GM12878 (cell line): ENCODE results near the gene PHGDH. TPM values are rescaled to one million over a fixed set of nuclear protein-coding genes. Genes with fewer than 3 reads are reported as not detected.

Experiments used
- ATAC-seq: fragments of 200-7000 bp; cut with Tn5 transposase; 3 replicates; pipeline ENCODE4 v1.9.1; 2020; ENCODE audit warnings: mild to moderate bottlenecking, moderate library complexity
- BruUV-seq: library from RNA; stranded (reverse); fragments of 400-500 nt; replicated peaks from 2 replicates; lab custom pipeline; 2021; lab: Mats Ljungman, UMichigan
- CTCF ChIA-PET: fragments of 300-600 bp; sonication (Branson Sonifier 250); formaldehyde crosslinking; extraction: SDS; loops from one replicate; lab custom pipeline; 2021; ENCODE audit warnings: inconsistent platforms; lab: Yijun Ruan, JAX
- POLR2A ChIA-PET: fragments of 350-600 bp; formaldehyde crosslinking; extraction: SDS; loops from one replicate; lab custom pipeline; 2021; ENCODE audit warnings: inconsistent platforms; lab: Charles Lee
- RAD21 ChIA-PET: fragments of 300-600 bp; sonication (Branson Sonifier 250); formaldehyde crosslinking; loops from one replicate; lab custom pipeline; 2023; ENCODE audit warnings: antibody characterized with exemption; ENCODE audit not compliant: unreplicated experiment; lab: Charles Lee
- SMC1A ChIA-PET: fragments of 300-600 bp; sonication (Branson Sonifier 250); formaldehyde crosslinking; loops from one replicate; lab custom pipeline; 2023; ENCODE audit not compliant: unreplicated experiment, uncharacterized antibody; lab: Charles Lee
- DNase-seq: peaks from one replicate; pipeline ENCODE4 v3.0.0-alpha.2; 2011; ENCODE audit warnings: low read depth, low spot score
- FAIRE-seq: peaks from 3 replicates; lab custom pipeline; 2011; peaks lifted over from hg19 to GRCh38; lab: Jason Lieb, UNC
- H2AFZ ChIP-seq: 2 replicates; pipeline ENCODE4 v1.6.0; 2011; ENCODE audit warnings: low read depth, low read length, control low read depth; ENCODE audit not compliant: control insufficient read depth
- H3K27ac ChIP-seq: 2 replicates; pipeline ENCODE4 v1.5.1; 2011; ENCODE audit warnings: control low read depth; ENCODE audit not compliant: control insufficient read depth, insufficient read depth
- H3K27me3 ChIP-seq, 2 experiments: replicated peaks in 1 of 2; 2 replicates each; pipeline versions ENCODE4 v1.6.0 to v1.6.1; 2011; ENCODE audit warnings: low read length in 1 of 2; ENCODE audit not compliant: control insufficient read depth in 2 of 2, insufficient read depth in 2 of 2
- H3K36me3 ChIP-seq, 2 experiments: 2 replicates each; pipeline ENCODE4 v1.5.1; 2011; ENCODE audit warnings: low read length in 1 of 2; ENCODE audit not compliant: control insufficient read depth in 2 of 2, insufficient read depth in 2 of 2
- H3K4me1 ChIP-seq: 2 replicates; pipeline ENCODE4 v1.6.1; 2011; ENCODE audit warnings: mild to moderate bottlenecking, low read length, moderate library complexity, mixed read lengths; ENCODE audit not compliant: control insufficient read depth, insufficient read depth
- H3K4me2 ChIP-seq: 2 replicates; pipeline ENCODE4 v1.6.0; 2011; ENCODE audit warnings: control low read depth; ENCODE audit not compliant: control insufficient read depth, insufficient read depth
- H3K4me3 ChIP-seq: fragments of 200-600 bp; sonication (generic); 2 replicates; pipeline ENCODE4 v1.5.1; 2016
- H3K79me2 ChIP-seq: 2 replicates; pipeline ENCODE4 v1.6.0; 2011; ENCODE audit warnings: low read length; ENCODE audit not compliant: control insufficient read depth, insufficient read depth
- H3K9ac ChIP-seq: 2 replicates; pipeline ENCODE4 v1.8.0; 2011; ENCODE audit warnings: low read length, control low read depth, mixed read lengths; ENCODE audit not compliant: control insufficient read depth, insufficient read depth
- H3K9me3 ChIP-seq: replicated peaks from 3 replicates; pipeline ENCODE4 v1.5.1; 2011; ENCODE audit warnings: mild to moderate bottlenecking, low read length; ENCODE audit not compliant: control insufficient read depth, insufficient read depth
- H4K20me1 ChIP-seq: 2 replicates; pipeline ENCODE4 v1.6.0; 2011; ENCODE audit not compliant: control insufficient read depth, insufficient read depth
- ATF7 ChIP-seq: fragments of 450-650 bp; IDR thresholded peaks from 2 replicates; pipeline ENCODE4 v1.6.1; 2016; ENCODE audit warnings: low read depth, mild to moderate bottlenecking
- BACH1 ChIP-seq: fragments of 450-650 bp; IDR thresholded peaks from 2 replicates; pipeline ENCODE4 v1.6.1; 2017; ENCODE audit warnings: mild to moderate bottlenecking, borderline replicate concordance
- CBFB ChIP-seq: IDR thresholded peaks from 2 replicates; pipeline ENCODE4 v1.6.1; 2016; ENCODE audit warnings: antibody characterized with exemption, low read depth
- CBX5 ChIP-seq: sonication (generic); IDR thresholded peaks from 2 replicates; pipeline ENCODE4 v1.6.1; 2016; ENCODE audit warnings: low read depth, moderate library complexity, mild to moderate bottlenecking, inconsistent platforms
- CEBPB ChIP-seq, 2 experiments: fragments of 150-350 bp in 1 of 2; IDR thresholded peaks; 2 replicates each; pipeline ENCODE4 v1.6.1; 2012 to 2014; ENCODE audit warnings: low read depth in 2 of 2, low read length in 2 of 2, borderline replicate concordance in 1 of 2, inconsistent platforms in 1 of 2
- ESRRA ChIP-seq: IDR thresholded peaks from 2 replicates; pipeline ENCODE4 v1.6.1; 2012; ENCODE audit warnings: mild to moderate bottlenecking, low read length, improper control_type of control experiment
- FOXM1 ChIP-seq: IDR thresholded peaks from 2 replicates; pipeline ENCODE4 v1.6.1; 2012; ENCODE audit warnings: low read depth, mild to moderate bottlenecking, inconsistent platforms, low read length, moderate library complexity
- GABPA ChIP-seq: IDR thresholded peaks from 2 replicates; pipeline ENCODE4 v1.6.1; 2014; ENCODE audit warnings: antibody characterized with exemption, low read depth, mild to moderate bottlenecking, inconsistent platforms
- IRF4 ChIP-seq: IDR thresholded peaks from 2 replicates; pipeline ENCODE4 v1.6.1; 2011; ENCODE audit warnings: low read depth, low read length
- JUND ChIP-seq: IDR thresholded peaks from 2 replicates; pipeline ENCODE4 v1.6.1; 2012; ENCODE audit warnings: low read depth, mild to moderate bottlenecking, low read length, improper control_type of control experiment, moderate library complexity
- MYB ChIP-seq: fragments of 150-350 bp; IDR thresholded peaks from 2 replicates; pipeline ENCODE4 v1.6.1; 2014; ENCODE audit warnings: mild to moderate bottlenecking, low read depth, low read length, borderline replicate concordance
- PAX5 ChIP-seq: IDR thresholded peaks from 2 replicates; pipeline ENCODE4 v1.6.1; 2011; ENCODE audit warnings: low read depth, low read length, borderline replicate concordance
- SMC3 ChIP-seq: IDR thresholded peaks from 2 replicates; pipeline ENCODE4 v1.6.1; 2011; ENCODE audit warnings: low read length, improper control_type of control experiment, borderline replicate concordance
- SUPT20H ChIP-seq: IDR thresholded peaks from 2 replicates; pipeline ENCODE4 v1.6.1; 2011; ENCODE audit warnings: low read depth, mild to moderate bottlenecking, low read length, moderate library complexity, borderline replicate concordance; ENCODE audit not compliant: control insufficient read depth
- TCF7 ChIP-seq: IDR thresholded peaks from 2 replicates; pipeline ENCODE4 v1.6.1; 2014; ENCODE audit warnings: antibody characterized with exemption, borderline replicate concordance
- ZZZ3 ChIP-seq: IDR thresholded peaks from 2 replicates; pipeline ENCODE4 v1.6.1; 2011; ENCODE audit warnings: low read depth; ENCODE audit not compliant: control insufficient read depth, insufficient read length
- WGBS: methylation state at CpG from one replicate; pipeline ENCODE4 v1.1.6; 2016; ENCODE audit warnings: low lambda C conversion rate; ENCODE audit not compliant: insufficient replicate concordance, insufficient coverage; ENCODE audit errors: missing lambda C conversion rate; 5-methylcytosine and 5-hydroxymethylcytosine counted together
- in situ Hi-C: fragments of 300-500 bp; cut with MboI; formaldehyde crosslinking; loops from 9 replicates; pipeline ENCODE4 v1.14.3; 2018; ENCODE audit warnings: mixed read lengths
- intact Hi-C: fragments of 100-400 bp; cut with micrococcal nuclease; formaldehyde crosslinking; loops from one replicate; pipeline ENCODE4 v1.14.2; 2022; ENCODE audit not compliant: unreplicated experiment
- polyA plus RNA-seq, 11 experiments: library from polyadenylated mRNA; depleted of rRNA in 4 of 11; unstranded in 6 of 11; stranded (reverse) in 5 of 11; fragments of >200 nt; fragmentation: Nextera tagmentation in 4 of 11; fragmentation: Illumina TruSeq in 1 of 11; extraction: Ambion mirVana in 4 of 11; extraction: Trizol in 1 of 11; gene quantifications; 1 replicate in 1 of 11; 2 replicates in 10 of 11; pipeline versions ENCODE4 v1.2.1 to v1.2.3, GENCODE V29; 2011 to 2016; ENCODE audit warnings: inconsistent platforms in 2 of 11, missing spikeins in 2 of 11, low read depth in 1 of 11
- total RNA-seq, 4 experiments: library from RNA; depleted of rRNA in 3 of 4; stranded (reverse); fragments of >200 nt in 3 of 4; fragmentation: Illumina TruSeq in 1 of 4; extraction: Trizol in 1 of 4; gene quantifications; 2 replicates each; pipeline versions ENCODE4 v1.2.1 to v1.2.3, GENCODE V29; 2013 to 2021
- TF ChIP-seq, protein P1 (sequence below): fragments of 450-650 bp; IDR thresholded peaks from 2 replicates; pipeline ENCODE4 v1.6.1; 2017; ENCODE audit warnings: mild to moderate bottlenecking, moderate library complexity
- TF ChIP-seq, protein P2 (sequence below): fragments of 450-650 bp; formaldehyde crosslinking; IDR thresholded peaks from 2 replicates; pipeline ENCODE4 v1.4.0; 2020; ENCODE audit warnings: mild to moderate bottlenecking, moderate library complexity

The PHGDH gene
- total and polyA plus RNA-seq, 10 of the 15 experiments (the other 5 are each of a cell fraction or from before 2014, with no cell fraction given) = 3.9 to 47.8 (median 25.9) TPM

DNA sequence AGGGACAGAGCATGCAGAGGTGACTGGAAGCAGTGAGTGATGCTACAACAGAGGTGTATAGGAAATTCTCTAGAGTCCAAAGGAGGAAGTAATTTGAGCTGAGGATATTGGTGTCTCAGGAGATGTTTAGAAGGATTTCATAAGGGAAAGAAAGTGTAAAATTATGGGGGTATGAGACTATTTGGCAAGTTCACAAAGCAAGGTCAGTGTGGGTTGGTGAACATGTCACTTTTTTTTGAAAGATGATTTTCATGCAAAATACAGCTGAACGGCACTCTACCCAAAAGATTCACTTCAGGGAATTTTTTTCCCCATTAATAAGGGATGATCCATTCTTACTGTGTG, 32.8 kb downstream of the PHGDH start:
- ATAC-seq = no peak
- 89% methylated on average over 1 of the region's 1 CpG for WGBS
- CTCF ChIA-PET = interaction anchor here (0.8 to 2.5 kb wide), 13 partner anchors 9 to 224 kb away, joined by 3 to 13 read pairs (median 4); partner anchors contain the start of gene HMGCS2
- Histone ChIP-seq H4K20me1 (no peaks in the 10 kb centered on the region), H3K4me3 (no peak overlapping the region), H3K4me2 (no peak overlapping the region), H3K27ac (no peak overlapping the region), H3K9me3 (no peaks in the 10 kb centered on the region), H3K79me2 (no peaks in the 10 kb centered on the region), H3K27me3 (peaks cover 0 to 2% of the 10 kb centered on the region in 2 experiments; a peak in 2 of 4 replicates), H3K4me1 (no peaks in the 10 kb centered on the region), H3K9ac (no peak overlapping the region), H2AFZ (no peak overlapping the region), H3K36me3 (no peaks in the 10 kb centered on the region)
- POLR2A ChIA-PET = no interaction called here
- no peak for FAIRE-seq
- intact Hi-C loops = loop anchor here (5.0 kb wide), 2 partner anchors 67 to 132 kb away; no protein-coding TSS in a partner anchor
- DNase-seq = no peak
- SMC1A ChIA-PET = interaction anchor here (0.9 kb wide), 1 partner anchor 65 kb away, joined by 4 read pairs; no protein-coding TSS in a partner anchor
- in situ Hi-C loops = no loop called here
- RAD21 ChIA-PET = no interaction called here
- no TSS peak for BruUV-seq
- TF ChIP-seq ESRRA (no peak), PAX5 (no peak), FOXM1 (no peak), CBFB (no peak), SUPT20H (no peak), TCF7 (no peak), IRF4 (no peak), SMC3 (no peak), BACH1 (no peak), GABPA (no peak), MYB (no peak), JUND (no peak), CBX5 (no peak), ATF7 (no peak), ZZZ3 (no peak), CEBPB (IDR thresholded peaks at IDR 0.05; ENCODE audit: borderline replicate concordance in 1 of 2, low read depth in 2 of 2, low read length in 2 of 2) (no peak)
- TF ChIP-seq, protein P1, sequence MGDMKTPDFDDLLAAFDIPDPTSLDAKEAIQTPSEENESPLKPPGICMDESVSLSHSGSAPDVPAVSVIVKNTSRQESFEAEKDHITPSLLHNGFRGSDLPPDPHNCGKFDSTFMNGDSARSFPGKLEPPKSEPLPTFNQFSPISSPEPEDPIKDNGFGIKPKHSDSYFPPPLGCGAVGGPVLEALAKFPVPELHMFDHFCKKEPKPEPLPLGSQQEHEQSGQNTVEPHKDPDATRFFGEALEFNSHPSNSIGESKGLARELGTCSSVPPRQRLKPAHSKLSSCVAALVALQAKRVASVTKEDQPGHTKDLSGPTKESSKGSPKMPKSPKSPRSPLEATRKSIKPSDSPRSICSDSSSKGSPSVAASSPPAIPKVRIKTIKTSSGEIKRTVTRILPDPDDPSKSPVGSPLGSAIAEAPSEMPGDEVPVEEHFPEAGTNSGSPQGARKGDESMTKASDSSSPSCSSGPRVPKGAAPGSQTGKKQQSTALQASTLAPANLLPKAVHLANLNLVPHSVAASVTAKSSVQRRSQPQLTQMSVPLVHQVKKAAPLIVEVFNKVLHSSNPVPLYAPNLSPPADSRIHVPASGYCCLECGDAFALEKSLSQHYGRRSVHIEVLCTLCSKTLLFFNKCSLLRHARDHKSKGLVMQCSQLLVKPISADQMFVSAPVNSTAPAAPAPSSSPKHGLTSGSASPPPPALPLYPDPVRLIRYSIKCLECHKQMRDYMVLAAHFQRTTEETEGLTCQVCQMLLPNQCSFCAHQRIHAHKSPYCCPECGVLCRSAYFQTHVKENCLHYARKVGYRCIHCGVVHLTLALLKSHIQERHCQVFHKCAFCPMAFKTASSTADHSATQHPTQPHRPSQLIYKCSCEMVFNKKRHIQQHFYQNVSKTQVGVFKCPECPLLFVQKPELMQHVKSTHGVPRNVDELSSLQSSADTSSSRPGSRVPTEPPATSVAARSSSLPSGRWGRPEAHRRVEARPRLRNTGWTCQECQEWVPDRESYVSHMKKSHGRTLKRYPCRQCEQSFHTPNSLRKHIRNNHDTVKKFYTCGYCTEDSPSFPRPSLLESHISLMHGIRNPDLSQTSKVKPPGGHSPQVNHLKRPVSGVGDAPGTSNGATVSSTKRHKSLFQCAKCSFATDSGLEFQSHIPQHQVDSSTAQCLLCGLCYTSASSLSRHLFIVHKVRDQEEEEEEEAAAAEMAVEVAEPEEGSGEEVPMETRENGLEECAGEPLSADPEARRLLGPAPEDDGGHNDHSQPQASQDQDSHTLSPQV = no peak
- TF ChIP-seq, protein P2, sequence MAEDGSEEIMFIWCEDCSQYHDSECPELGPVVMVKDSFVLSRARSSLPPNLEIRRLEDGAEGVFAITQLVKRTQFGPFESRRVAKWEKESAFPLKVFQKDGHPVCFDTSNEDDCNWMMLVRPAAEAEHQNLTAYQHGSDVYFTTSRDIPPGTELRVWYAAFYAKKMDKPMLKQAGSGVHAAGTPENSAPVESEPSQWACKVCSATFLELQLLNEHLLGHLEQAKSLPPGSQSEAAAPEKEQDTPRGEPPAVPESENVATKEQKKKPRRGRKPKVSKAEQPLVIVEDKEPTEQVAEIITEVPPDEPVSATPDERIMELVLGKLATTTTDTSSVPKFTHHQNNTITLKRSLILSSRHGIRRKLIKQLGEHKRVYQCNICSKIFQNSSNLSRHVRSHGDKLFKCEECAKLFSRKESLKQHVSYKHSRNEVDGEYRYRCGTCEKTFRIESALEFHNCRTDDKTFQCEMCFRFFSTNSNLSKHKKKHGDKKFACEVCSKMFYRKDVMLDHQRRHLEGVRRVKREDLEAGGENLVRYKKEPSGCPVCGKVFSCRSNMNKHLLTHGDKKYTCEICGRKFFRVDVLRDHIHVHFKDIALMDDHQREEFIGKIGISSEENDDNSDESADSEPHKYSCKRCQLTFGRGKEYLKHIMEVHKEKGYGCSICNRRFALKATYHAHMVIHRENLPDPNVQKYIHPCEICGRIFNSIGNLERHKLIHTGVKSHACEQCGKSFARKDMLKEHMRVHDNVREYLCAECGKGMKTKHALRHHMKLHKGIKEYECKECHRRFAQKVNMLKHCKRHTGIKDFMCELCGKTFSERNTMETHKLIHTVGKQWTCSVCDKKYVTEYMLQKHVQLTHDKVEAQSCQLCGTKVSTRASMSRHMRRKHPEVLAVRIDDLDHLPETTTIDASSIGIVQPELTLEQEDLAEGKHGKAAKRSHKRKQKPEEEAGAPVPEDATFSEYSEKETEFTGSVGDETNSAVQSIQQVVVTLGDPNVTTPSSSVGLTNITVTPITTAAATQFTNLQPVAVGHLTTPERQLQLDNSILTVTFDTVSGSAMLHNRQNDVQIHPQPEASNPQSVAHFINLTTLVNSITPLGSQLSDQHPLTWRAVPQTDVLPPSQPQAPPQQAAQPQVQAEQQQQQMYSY (CRISPR knock-in tag) = no peak
